BJ (cell line): Measurements from ENCODE around the gene PKD1. TPM values are rescaled to one million over a fixed set of nuclear protein-coding genes. Genes with fewer than 3 reads are reported as not detected.

Experiments
- CTCF ChIA-PET: fragments of 350-600 bp; formaldehyde crosslinking; extraction: SDS; loops from one replicate; lab custom pipeline; 2021; ENCODE audit warnings: antibody characterized with exemption, inconsistent platforms; lab: Yijun Ruan, JAX
- POLR2A ChIA-PET: fragments of 300-600 bp; sonication (Branson Sonifier 250); formaldehyde crosslinking; extraction: SDS; loops from one replicate; lab custom pipeline; 2021; ENCODE audit warnings: antibody characterized with exemption; lab: Charles Lee
- DNase-seq: peaks from one replicate; pipeline ENCODE4 v3.0.0-alpha.2; 2011; ENCODE audit warnings: low read depth
- H3K27me3 ChIP-seq: 2 replicates; pipeline ENCODE4 v1.6.0; 2011; ENCODE audit warnings: low read length; ENCODE audit not compliant: control insufficient read depth, insufficient read depth
- H3K36me3 ChIP-seq: 2 replicates; pipeline ENCODE4 v1.5.1; 2011; ENCODE audit warnings: low read length; ENCODE audit not compliant: control insufficient read depth, insufficient read depth
- H3K4me3 ChIP-seq: 2 replicates; pipeline ENCODE4 v1.5.1; 2011; ENCODE audit warnings: low read depth, mild to moderate bottlenecking, control low read depth, low read length
- CTCF ChIP-seq: IDR thresholded peaks from 2 replicates; pipeline ENCODE4 v1.5.1; 2011; ENCODE audit warnings: low read depth, mild to moderate bottlenecking, control low read depth, inconsistent platforms, low read length, moderate library complexity; ENCODE audit not compliant: insufficient read depth
- polyA plus RNA-seq: library from polyadenylated mRNA; depleted of rRNA; stranded (reverse); fragments of >200 nt; gene quantifications from 2 replicates; pipeline ENCODE4 v1.2.3, GENCODE V29; 2011

The PKD1 gene
- polyA plus RNA-seq, 1 experiment, result 76.1 TPM

DNA sequence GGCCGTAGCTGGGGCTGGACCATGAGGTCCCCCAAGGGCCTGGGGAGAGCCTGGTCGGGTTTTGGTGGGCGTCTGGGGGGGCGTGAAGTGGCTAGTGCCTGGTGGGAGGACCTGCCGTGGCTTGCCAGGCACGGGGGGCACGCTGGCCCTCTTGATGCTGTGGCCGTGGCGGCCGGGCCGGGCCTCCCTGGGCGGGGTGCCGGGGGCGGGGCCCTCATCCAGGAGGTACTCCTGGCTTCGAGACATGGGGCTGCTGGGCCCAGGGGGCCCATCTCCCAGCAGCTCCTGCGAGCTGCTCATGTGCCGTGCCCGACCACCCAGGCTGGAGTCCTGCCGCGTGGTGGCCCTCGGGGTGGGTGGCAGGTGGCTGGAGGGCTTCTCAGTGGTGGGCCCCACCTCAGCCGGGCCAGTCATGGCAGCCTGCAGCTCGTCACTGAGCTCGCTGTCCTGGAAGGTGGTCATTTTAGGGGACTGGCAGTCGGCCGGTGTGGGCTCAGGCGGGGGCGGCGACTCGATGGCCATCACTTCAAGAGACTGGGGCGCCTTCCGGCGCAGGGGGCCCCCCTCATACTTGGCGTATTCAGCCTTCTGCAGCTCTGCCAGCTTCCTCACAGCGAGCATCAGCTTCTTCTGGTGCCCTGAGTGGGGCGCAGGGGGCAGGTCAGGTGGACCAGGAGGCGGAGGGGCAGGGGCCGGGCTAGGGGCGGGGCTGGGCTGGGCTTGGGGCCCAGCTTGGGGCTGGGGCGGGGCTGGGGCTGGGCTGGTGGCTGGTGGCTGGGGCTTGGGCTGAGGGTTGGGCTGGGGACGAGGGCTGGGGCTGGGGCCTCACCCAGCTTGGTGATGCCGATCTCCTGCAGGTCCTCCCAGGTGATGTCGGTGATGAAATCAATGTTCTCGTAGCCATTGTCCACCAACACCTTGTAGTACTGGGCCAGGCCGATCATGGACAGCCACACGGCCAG, 45.5 kb upstream of the PKD1 start:
- ChIA-PET CTCF (interaction anchor here (1.0 to 1.1 kb wide), 2 partner anchors 13 to 157 kb away, joined by 3 to 4 read pairs; no protein-coding TSS in a partner anchor), POLR2A (no interaction called here)
- TF ChIP-seq CTCF, result no peak
- H3K4me3 ChIP-seq, result no peak overlapping the region
- no peaks in the 10 kb centered on the region for H3K27me3 ChIP-seq
- H3K36me3 ChIP-seq, result peaks cover 5% of the 10 kb centered on the region
- no peak for DNase-seq

DNA sequence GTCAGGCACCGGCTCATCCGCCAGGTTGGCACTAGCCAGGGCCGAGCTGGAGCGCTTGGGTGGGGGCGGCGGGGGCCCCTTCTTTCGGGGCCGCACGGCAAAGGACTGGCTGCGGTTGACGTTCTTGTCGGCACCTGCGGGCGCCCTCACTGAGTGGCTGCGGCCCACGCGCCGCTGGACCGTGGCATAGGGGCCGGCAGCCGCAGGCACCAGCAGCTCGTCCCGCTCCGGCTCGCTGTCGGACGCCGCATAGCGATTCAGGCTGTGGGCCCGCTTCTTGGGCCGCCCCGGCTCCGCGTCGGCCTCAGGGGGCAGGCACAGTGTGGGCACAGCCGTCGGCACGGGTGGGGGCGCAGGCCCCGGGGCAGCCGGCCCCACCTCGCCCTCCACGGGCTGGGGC, 44.8 kb upstream of the PKD1 start:
- Histone ChIP-seq H3K27me3 (no peaks in the 10 kb centered on the region), H3K36me3 (peaks cover 11% of the 10 kb centered on the region), H3K4me3 (no peak overlapping the region)
- TF ChIP-seq CTCF, result no peak
- CTCF ChIA-PET, result no interaction called here
- DNase-seq, result no peak
- POLR2A ChIA-PET, result no interaction called here

DNA sequence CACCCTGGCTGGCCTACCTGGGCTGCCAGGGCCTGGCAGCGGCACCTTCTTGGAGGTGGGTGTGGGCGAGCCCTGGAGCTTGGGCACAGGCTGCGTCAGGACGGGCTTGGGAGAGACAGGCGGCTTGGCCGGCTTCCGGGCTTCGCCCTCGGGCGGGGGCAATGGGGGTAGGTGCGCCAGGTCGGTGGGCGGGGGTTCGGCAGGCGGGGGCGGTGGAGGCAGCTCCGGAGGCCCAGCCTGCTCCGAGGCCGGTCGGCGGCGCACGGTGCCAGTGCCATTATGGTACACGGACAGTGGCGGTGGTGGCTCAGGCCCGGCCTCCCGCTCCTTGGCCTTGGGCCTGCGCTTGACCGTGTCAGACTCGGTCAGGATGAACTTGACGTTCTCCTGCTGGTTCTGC, 43.9 kb upstream of the PKD1 start:
- CTCF ChIA-PET, result no interaction called here
- no peak for DNase-seq
- Histone ChIP-seq H3K36me3 (peaks cover 16% of the 10 kb centered on the region), H3K27me3 (no peaks in the 10 kb centered on the region), H3K4me3 (no peak overlapping the region)
- POLR2A ChIA-PET, result no interaction called here
- TF ChIP-seq CTCF, result no peak

- CTCF ChIA-PET, result no interaction called here
- H3K4me3 ChIP-seq, result no peak overlapping the region
- peaks cover 19% of the 10 kb centered on the region for H3K36me3 ChIP-seq
- TF ChIP-seq CTCF, result no peak
- POLR2A ChIA-PET, result no interaction called here
- H3K27me3 ChIP-seq, result no peaks in the 10 kb centered on the region
- DNase-seq, result no peak
Measured at GRCh38 chr16:2179107-2179501, 43.4 kb upstream of the PKD1 start.

- DNase-seq, result no peak
- ChIA-PET CTCF (no interaction called here), POLR2A (no interaction called here)
- TF ChIP-seq CTCF, result no peak
- peaks cover 23% of the 10 kb centered on the region for H3K36me3 ChIP-seq
- H3K27me3 ChIP-seq, result no peaks in the 10 kb centered on the region
- H3K4me3 ChIP-seq, result no peak overlapping the region
Measured at GRCh38 chr16:2178321-2179106, 42.8 kb upstream of the PKD1 start.
